NB4 (cell line): ENCODE measurements around the gene XXYLT1.

Experiments used
- POLR2A ChIP-seq: IDR thresholded peaks from 2 replicates; pipeline ENCODE4 v1.6.1; 2011; ENCODE audit warnings: mild to moderate bottlenecking; ENCODE audit not compliant: insufficient read length; ENCODE audit errors: extremely low read depth
- TF ChIP-seq, protein P1 (sequence below): IDR thresholded peaks from one replicate; pipeline ENCODE4 v1.5.1; 2012; ENCODE audit warnings: low read depth, low read length
- TF ChIP-seq, protein P2 (sequence below): IDR thresholded peaks from 2 replicates; pipeline ENCODE4 v1.6.1; 2011; ENCODE audit warnings: low read depth, low read length

DNA sequence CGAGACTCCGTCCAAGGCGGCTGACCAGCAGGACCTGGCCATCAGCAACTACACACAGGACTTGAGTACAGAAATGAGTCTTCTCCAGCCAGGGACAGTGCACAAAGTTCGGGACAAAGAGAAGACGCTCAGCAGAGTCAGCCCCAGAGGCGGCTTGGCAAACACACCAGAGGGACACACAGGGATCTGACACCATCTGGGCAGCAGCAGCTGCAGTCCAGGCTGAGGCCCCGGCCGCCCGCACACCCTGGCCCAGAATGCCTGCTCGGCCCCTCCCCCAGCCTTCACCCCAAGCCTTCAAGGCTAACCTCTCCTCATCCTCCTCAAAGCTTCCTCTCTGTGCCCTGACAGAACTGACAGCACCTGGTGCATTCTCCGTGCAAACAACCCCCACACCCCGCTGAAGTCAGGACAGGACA lies 61.1 kb downstream of the XXYLT1 start:
- TF ChIP-seq, protein P1, sequence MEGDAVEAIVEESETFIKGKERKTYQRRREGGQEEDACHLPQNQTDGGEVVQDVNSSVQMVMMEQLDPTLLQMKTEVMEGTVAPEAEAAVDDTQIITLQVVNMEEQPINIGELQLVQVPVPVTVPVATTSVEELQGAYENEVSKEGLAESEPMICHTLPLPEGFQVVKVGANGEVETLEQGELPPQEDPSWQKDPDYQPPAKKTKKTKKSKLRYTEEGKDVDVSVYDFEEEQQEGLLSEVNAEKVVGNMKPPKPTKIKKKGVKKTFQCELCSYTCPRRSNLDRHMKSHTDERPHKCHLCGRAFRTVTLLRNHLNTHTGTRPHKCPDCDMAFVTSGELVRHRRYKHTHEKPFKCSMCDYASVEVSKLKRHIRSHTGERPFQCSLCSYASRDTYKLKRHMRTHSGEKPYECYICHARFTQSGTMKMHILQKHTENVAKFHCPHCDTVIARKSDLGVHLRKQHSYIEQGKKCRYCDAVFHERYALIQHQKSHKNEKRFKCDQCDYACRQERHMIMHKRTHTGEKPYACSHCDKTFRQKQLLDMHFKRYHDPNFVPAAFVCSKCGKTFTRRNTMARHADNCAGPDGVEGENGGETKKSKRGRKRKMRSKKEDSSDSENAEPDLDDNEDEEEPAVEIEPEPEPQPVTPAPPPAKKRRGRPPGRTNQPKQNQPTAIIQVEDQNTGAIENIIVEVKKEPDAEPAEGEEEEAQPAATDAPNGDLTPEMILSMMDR, result no peak
- TF ChIP-seq POLR2A, result no peak
- TF ChIP-seq, protein P2, sequence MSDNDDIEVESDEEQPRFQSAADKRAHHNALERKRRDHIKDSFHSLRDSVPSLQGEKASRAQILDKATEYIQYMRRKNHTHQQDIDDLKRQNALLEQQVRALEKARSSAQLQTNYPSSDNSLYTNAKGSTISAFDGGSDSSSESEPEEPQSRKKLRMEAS, result no peak
